ENCODE results near the gene BSCL2. TPM values are rescaled to one million over a fixed set of nuclear protein-coding genes. Genes with fewer than 3 reads are reported as not detected.

The BSCL2 gene
- total RNA-seq (10 to 100 TPM in 9 of 10 donors, 1 to 10 TPM in 1; 8.5 to 26.8 (median 15.7) TPM), polyA plus RNA-seq (10 to 100 TPM; 31.4 to 83.0 TPM)
- long read RNA-seq, donor 1, transcript BSCL2-207 (11 exons, 1,516 nt): major isoform, 13 of 25 reads
- long read RNA-seq, donor 1, partial matches to known transcripts: 4 of 25 reads
- long read RNA-seq, donor 1, other reads (novel, unspliced or antisense): 4 of 25 reads
- long read RNA-seq, donor 2, transcript BSCL2-207 (11 exons, 1,516 nt): major isoform, 12 of 19 reads
- long read RNA-seq, donor 2, partial matches to known transcripts: 2 of 19 reads
- long read RNA-seq, donor 2, other reads (novel, unspliced or antisense): 3 of 19 reads
- long read RNA-seq, donor 3, transcript BSCL2-207 (11 exons, 1,516 nt): major isoform, 34 of 53 reads
- long read RNA-seq, donor 3, partial matches to known transcripts: 10 of 53 reads
- long read RNA-seq, donor 3, other reads (novel, unspliced or antisense): 5 of 53 reads

- no peak for DNase-seq
- H3K4me1 ChIP-seq: peaks cover 23 to 64% (median 40%) of the 10 kb centered on the region in 9 donors
Measured at GRCh38 chr11:62707277-62707861, at the start of gene BSCL2, which contains the start of gene GNG3. Gene BSCL2 (minus strand): TSS chr11:62707424. CDS start chr11:62707195, 229 bp downstream. Gene GNG3 (plus strand): TSS chr11:62707676. CDS start chr11:62708296, 620 bp downstream.

GRCh38 chr11:62755086-62755615 lies 47.9 kb upstream of the BSCL2 start:
- WGBS, 2 donors: 81 to 84% methylated on average over 10 of the region's 10 CpGs
- TF ChIP-seq CTCF (IDR thresholded peaks at IDR 0.05): no peak
- intact Hi-C loops (cut with DNase I): no loop called here
- no peaks in the 10 kb centered on the region for H3K27me3 ChIP-seq
- H3K9me3 ChIP-seq: no peaks in the 10 kb centered on the region
- H3K4me3 ChIP-seq: no peak overlapping the region
- H3K36me3 ChIP-seq: peaks cover 0 to 20% (median 0%) of the 10 kb centered on the region in 9 donors
- no peak for DNase-seq
- no peak overlapping the region for H3K27ac ChIP-seq
- peaks cover 7 to 37% (median 25%) of the 10 kb centered on the region in 9 donors for H3K4me1 ChIP-seq
- no peak for ATAC-seq

More at GRCh38 chr11:62707277-62707861, at the start of gene BSCL2, which contains the start of gene GNG3:
- WGBS, 2 donors: 70 to 83% methylated on average over 10 of the region's 10 CpGs
- H3K9me3 ChIP-seq: no peaks in the 10 kb centered on the region
- H3K27ac ChIP-seq: peak within 1 kb of the TSS; percentile 63 to 100 (median 96)
- intact Hi-C loops (cut with DNase I): loop anchor here in 3 of 10 donors (5.0 kb wide), 3 partner anchors 35 to 135 kb away; partner anchors contain the start of genes LBHD1 (in 2 of the 3), UQCC3 (in 2 of the 3), C11orf98 (in 1 of the 3) and CSKMT (in 1 of the 3)
- no peak for ATAC-seq
- H3K4me3 ChIP-seq: peak within 1 kb of the TSS; percentile 42 to 90 (median 72)
- H3K36me3 ChIP-seq: peaks cover 0 to 26% (median 3%) of the 10 kb centered on the region in 9 donors
- TF ChIP-seq CTCF (IDR thresholded peaks at IDR 0.05): no peak
- H3K27me3 ChIP-seq: no peaks in the 10 kb centered on the region

- Histone ChIP-seq H3K4me3 (peak within 1 kb of the TSS; percentile 36 to 72 (median 62)), H3K36me3 (peaks cover 0 to 31% (median 0%) of the 10 kb centered on the region in 9 donors), H3K4me1 (peaks cover 7 to 42% (median 25%) of the 10 kb centered on the region in 9 donors), H3K27me3 (no peaks in the 10 kb centered on the region), H3K9me3 (no peaks in the 10 kb centered on the region), H3K27ac (peak within 1 kb of the TSS; percentile 81 to 95 (median 91))
- intact Hi-C loops (cut with DNase I): loop anchor here in 2 of 10 donors (2.0 kb wide), 1 partner anchor 25 kb away; the partner anchor contains the start of gene TTC9C (in 2 of the 2)
- 1% methylated on average over 47 of the region's 47 CpGs for WGBS, 2 donors
- peak; percentile 95 to 99 for DNase-seq
- no peak for TF ChIP-seq CTCF (IDR thresholded peaks at IDR 0.05)
- peak; percentile 97 to 99 (median 98) for ATAC-seq
Measured at GRCh38 chr11:62753736-62754603, 46.7 kb upstream of the BSCL2 start, which contains the start of gene ZBTB3. Gene ZBTB3 (minus strand): TSS chr11:62754160. CDS start chr11:62753664, 496 bp downstream.

All from heart right ventricle (tissue), 16 donors.